OCI-LY1 (cell line): ENCODE results near the gene PPFIA1.

Experiments
- H2AFZ ChIP-seq: fragments of 200-600 bp; sonication (generic), shearing (Covaris generic); 2 replicates; pipeline ENCODE4 v1.6.0; 2014; ENCODE audit warnings: antibody characterized with exemption, mild to moderate bottlenecking, low read length
- H3F3A ChIP-seq: fragments of 200-600 bp; sonication (generic), shearing (Covaris generic); 2 replicates; pipeline ENCODE4 v1.6.0; 2014; ENCODE audit warnings: mild to moderate bottlenecking, antibody characterized with exemption, low read length, moderate library complexity; ENCODE audit not compliant: insufficient read depth
- H3K27ac ChIP-seq: fragments of 200-600 bp; sonication (generic); 2 replicates; pipeline ENCODE4 v1.5.1; 2014; ENCODE audit warnings: low read length, mixed run types, mild to moderate bottlenecking, low read depth; ENCODE audit not compliant: poor library complexity, severe bottlenecking
- H3K27me3 ChIP-seq: fragments of 200-600 bp; sonication (generic); 2 replicates; pipeline ENCODE4 v1.6.0; 2014; ENCODE audit warnings: antibody characterized with exemption, mild to moderate bottlenecking, low read length, moderate library complexity; ENCODE audit not compliant: insufficient read depth
- H3K36me3 ChIP-seq: fragments of 200-600 bp; sonication (generic); 2 replicates; pipeline ENCODE4 v1.6.1; 2014; ENCODE audit warnings: mild to moderate bottlenecking, antibody characterized with exemption, low read length, moderate library complexity, mixed read lengths; ENCODE audit not compliant: insufficient read depth
- H3K4me1 ChIP-seq: fragments of 200-600 bp; sonication (generic); 2 replicates; pipeline ENCODE4 v1.5.1; 2014; ENCODE audit warnings: mild to moderate bottlenecking, low read length, moderate library complexity; ENCODE audit not compliant: insufficient read depth, severe bottlenecking
- H3K4me2 ChIP-seq: fragments of 200-600 bp; sonication (generic), shearing (Covaris generic); 2 replicates; pipeline ENCODE4 v1.6.1; 2014; ENCODE audit warnings: low read length
- H3K4me3 ChIP-seq: fragments of 200-600 bp; sonication (generic); 2 replicates; pipeline ENCODE4 v1.5.1; 2014; ENCODE audit warnings: low read length, low read depth, mild to moderate bottlenecking, mixed read lengths; ENCODE audit not compliant: poor library complexity, severe bottlenecking
- H3K79me2 ChIP-seq: fragments of 200-600 bp; shearing (Covaris generic); 2 replicates; pipeline ENCODE4 v1.6.1; 2016; ENCODE audit warnings: mixed run types, low read length, mixed read lengths; ENCODE audit not compliant: insufficient read depth
- H3K9ac ChIP-seq: fragments of 200-600 bp; sonication (generic), shearing (Covaris generic); 2 replicates; pipeline ENCODE4 v1.6.1; 2014; ENCODE audit warnings: mild to moderate bottlenecking, low read length, mixed read lengths
- H3K9me2 ChIP-seq: fragments of 200-600 bp; sonication (generic), shearing (Covaris generic); 2 replicates; pipeline ENCODE4 v1.6.1; 2014; ENCODE audit warnings: low read depth, mild to moderate bottlenecking, low read length, mixed read lengths
- H3K9me3 ChIP-seq: fragments of 200-600 bp; shearing (Covaris generic); 2 replicates; pipeline ENCODE4 v1.6.1; 2014; ENCODE audit warnings: low read length, mixed read lengths
- H4K20me1 ChIP-seq: fragments of 200-600 bp; sonication (generic), shearing (Covaris generic); 2 replicates; pipeline ENCODE4 v1.6.0; 2016; ENCODE audit warnings: mild to moderate bottlenecking, low read length; ENCODE audit not compliant: insufficient read depth
- CTCF ChIP-seq: fragments of 200-600 bp; sonication (generic), shearing (Covaris generic); IDR thresholded peaks from 2 replicates; pipeline ENCODE4 v1.5.1; 2017; ENCODE audit warnings: mild to moderate bottlenecking, antibody characterized with exemption, low read length, moderate library complexity, mixed read lengths
- EZH2 ChIP-seq: fragments of 200-600 bp; sonication (generic), shearing (Covaris generic); IDR thresholded peaks from 2 replicates; pipeline ENCODE4 v1.8.0; 2017; ENCODE audit warnings: borderline replicate concordance, mixed run types, mild to moderate bottlenecking, antibody characterized with exemption, low read length, moderate library complexity, mixed read lengths

Gene PPFIA1

GRCh38 chr11:70409871-70410270, 139.4 kb downstream of the PPFIA1 start:
- H3K36me3 ChIP-seq: no peaks in the 10 kb centered on the region

GRCh38 chr11:70410276-70411205, 140.1 kb downstream of the PPFIA1 start:
- H3K9me2 ChIP-seq: no peaks in the 10 kb centered on the region
- TF ChIP-seq CTCF (no peak), EZH2 (no peak)

More at GRCh38 chr11:70409871-70410270, 139.4 kb downstream of the PPFIA1 start:
- Histone ChIP-seq H3K4me3 (no peak overlapping the region), H3K27ac (no peak overlapping the region), H3K27me3 (peaks cover 6% of the 10 kb centered on the region; the same call in 1 of the 2 replicates), H3K9me2 (no peaks in the 10 kb centered on the region), H3K9ac (no peak overlapping the region), H3K79me2 (no peaks in the 10 kb centered on the region), H3K4me2 (no peak overlapping the region), H3F3A (no peaks in the 10 kb centered on the region), H3K4me1 (no peaks in the 10 kb centered on the region), H4K20me1 (no peaks in the 10 kb centered on the region), H2AFZ (no peak overlapping the region), H3K9me3 (no peaks in the 10 kb centered on the region)
- TF ChIP-seq EZH2 (no peak), CTCF (no peak)

GRCh38 chr11:70411713-70412452, 141.4 kb downstream of the PPFIA1 start:
- H3K36me3 ChIP-seq: no peaks in the 10 kb centered on the region
- H3K9me3 ChIP-seq: no peaks in the 10 kb centered on the region
- H3K4me3 ChIP-seq: no peak overlapping the region
- H3K27ac ChIP-seq: no peak overlapping the region
- H3K9ac ChIP-seq: no peak overlapping the region
- peaks cover 6% of the 10 kb centered on the region; the same call in 1 of the 2 replicates for H3K27me3 ChIP-seq
- H3K9me2 ChIP-seq: no peaks in the 10 kb centered on the region
- no peak overlapping the region for H2AFZ ChIP-seq
- no peaks in the 10 kb centered on the region for H4K20me1 ChIP-seq
- no peaks in the 10 kb centered on the region for H3K4me1 ChIP-seq
- no peaks in the 10 kb centered on the region for H3F3A ChIP-seq
- no peak overlapping the region for H3K4me2 ChIP-seq
- no peak for TF ChIP-seq EZH2
- no peaks in the 10 kb centered on the region for H3K79me2 ChIP-seq

More at GRCh38 chr11:70410276-70411205, 140.1 kb downstream of the PPFIA1 start:
- Histone ChIP-seq H3K9ac (no peak overlapping the region), H2AFZ (no peak overlapping the region), H3K9me3 (no peaks in the 10 kb centered on the region), H3K27me3 (peaks cover 6% of the 10 kb centered on the region; the same call in 1 of the 2 replicates), H3K4me1 (no peaks in the 10 kb centered on the region), H3F3A (no peaks in the 10 kb centered on the region), H3K4me3 (no peak overlapping the region), H3K79me2 (no peaks in the 10 kb centered on the region), H4K20me1 (no peaks in the 10 kb centered on the region), H3K36me3 (no peaks in the 10 kb centered on the region), H3K4me2 (no peak overlapping the region), H3K27ac (no peak overlapping the region)
